MM.1S (cell line): ENCODE data around the gene RIMKLA.

ENCODE experiments used
- EZH2 ChIP-seq: fragments of 300-600 bp; sonication (generic); optimal IDR thresholded peaks from 2 replicates; pipeline ENCODE3; 2017; ENCODE audit warnings: low read depth, mild to moderate bottlenecking, antibody characterized with exemption, low read length, mixed read lengths
- EZH2phosphoT487 ChIP-seq: fragments of 300-600 bp; sonication (generic); IDR thresholded peaks from 2 replicates; pipeline ENCODE4 v1.6.1; 2018; ENCODE audit warnings: antibody characterized with exemption, low read length
- TF ChIP-seq, protein P1 (sequence below): fragments of 300-600 bp; sonication (generic); IDR thresholded peaks from 2 replicates; pipeline ENCODE4 v1.5.1; 2016; ENCODE audit warnings: antibody characterized with exemption, low read length, mixed read lengths

DNA sequence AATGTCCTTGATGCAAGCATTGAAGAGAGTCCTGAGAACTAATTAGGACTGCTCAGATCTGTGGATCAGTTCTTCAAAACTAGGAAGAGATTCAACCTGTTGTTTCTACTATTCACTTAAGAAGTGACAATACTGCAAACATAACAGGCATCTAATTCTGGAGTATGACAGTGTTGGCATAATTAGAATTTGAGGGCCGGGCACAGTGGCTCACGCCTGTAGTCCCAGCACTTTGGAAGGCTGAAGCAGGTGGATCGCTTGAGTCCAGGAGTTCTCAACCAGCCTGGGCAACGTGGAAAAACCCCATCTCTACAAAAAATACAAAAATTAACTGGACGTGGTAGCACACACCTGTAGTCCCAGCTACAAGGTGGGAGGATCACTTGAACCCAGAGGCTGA is 37.5 kb upstream of the RIMKLA start:
- TF ChIP-seq, protein P1, sequence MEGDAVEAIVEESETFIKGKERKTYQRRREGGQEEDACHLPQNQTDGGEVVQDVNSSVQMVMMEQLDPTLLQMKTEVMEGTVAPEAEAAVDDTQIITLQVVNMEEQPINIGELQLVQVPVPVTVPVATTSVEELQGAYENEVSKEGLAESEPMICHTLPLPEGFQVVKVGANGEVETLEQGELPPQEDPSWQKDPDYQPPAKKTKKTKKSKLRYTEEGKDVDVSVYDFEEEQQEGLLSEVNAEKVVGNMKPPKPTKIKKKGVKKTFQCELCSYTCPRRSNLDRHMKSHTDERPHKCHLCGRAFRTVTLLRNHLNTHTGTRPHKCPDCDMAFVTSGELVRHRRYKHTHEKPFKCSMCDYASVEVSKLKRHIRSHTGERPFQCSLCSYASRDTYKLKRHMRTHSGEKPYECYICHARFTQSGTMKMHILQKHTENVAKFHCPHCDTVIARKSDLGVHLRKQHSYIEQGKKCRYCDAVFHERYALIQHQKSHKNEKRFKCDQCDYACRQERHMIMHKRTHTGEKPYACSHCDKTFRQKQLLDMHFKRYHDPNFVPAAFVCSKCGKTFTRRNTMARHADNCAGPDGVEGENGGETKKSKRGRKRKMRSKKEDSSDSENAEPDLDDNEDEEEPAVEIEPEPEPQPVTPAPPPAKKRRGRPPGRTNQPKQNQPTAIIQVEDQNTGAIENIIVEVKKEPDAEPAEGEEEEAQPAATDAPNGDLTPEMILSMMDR = no peak
- TF ChIP-seq EZH2 (no peak), EZH2phosphoT487 (no peak)
